ENCODE data around the gene PKIG.
"Not testable (repeated sequence)": the region's sequence is repeated elsewhere in the genome, so short reads cannot be mapped to it uniquely, and the experiment has no call there.

Gene PKIG

DNA sequence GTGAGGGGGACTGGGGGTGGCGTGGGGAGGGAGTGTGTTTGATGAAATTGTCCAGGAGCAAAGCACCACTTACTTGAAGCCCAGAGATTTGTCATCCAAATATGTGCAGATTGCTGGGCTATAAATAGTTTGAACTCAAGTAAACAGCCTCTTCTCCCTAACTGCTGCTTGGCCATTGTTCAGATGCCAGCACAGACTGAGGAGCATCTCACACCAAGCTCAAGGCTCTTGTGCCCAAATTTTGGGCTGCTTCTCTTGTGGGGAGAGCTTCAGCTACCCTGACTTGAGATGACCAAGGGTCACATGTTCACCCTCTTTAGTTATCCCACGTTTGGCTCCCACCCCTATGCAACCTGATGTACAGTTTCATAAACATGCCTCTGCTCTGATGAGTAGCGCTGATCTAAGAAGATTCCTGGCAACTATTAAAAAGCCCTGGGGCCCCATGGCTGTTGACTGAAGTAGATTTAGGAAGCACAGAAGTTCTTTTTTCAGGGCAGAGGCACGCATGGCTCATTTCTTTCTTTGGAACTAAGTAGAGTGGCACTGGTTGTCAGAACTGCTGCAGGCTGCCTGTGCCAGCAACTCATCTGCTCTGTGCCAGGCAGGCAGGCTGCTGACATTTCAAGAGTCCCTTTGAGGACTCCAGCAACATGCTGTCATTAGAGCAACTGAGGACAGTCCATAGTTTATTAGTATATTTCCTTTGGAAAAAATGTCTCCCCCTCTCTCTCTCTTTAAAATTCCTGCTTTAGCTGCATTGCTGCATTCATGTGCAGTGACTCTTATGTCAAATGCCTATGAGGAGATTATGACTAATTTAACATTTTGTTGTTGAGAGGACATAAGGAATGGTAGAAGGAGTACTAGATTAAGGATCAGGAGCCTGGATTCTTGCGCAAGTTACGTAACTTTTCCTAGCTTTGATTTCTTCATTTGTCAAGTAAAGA lies 9.6 kb upstream of the PKIG start:
- DNase-seq = peak; percentile 30

DNA sequence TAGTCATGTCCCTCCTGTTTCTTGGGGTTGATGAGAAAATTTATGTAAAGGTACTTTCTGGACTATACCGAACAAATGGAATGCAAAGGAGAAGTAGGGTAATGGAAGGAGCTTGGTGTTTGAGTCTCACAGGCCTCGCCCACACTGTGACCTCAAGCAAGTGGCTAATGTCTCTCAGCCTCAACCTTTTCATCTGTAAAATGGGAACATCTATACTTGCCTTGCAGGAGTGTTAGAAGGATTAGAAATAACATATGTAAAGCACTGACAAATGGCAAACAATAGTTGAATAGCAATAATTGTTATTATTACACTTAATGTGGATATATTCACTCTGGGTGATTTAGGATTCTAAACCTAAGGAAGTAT lies 8.9 kb upstream of the PKIG start:
- DNase-seq = no peak

DNA sequence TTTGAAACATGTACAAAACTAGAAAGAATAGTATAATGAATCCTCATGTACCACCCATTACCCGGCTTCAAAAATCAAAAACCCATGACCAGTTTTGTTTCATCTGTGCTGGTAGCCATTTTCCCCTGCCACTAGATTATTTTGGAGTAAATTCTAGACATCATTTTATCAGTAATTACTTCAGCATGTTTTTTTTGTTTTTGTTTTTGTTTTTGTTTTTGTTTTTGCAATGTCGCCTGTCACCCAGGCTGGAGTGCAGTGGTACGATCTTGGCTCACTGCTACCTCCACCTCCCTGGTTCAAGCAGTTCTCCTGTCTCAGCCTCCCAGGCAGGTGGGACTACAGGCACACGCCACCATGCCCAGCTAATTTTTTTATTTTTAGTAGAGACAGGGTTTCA lies 8.0 kb upstream of the PKIG start:
- DNase-seq = no peak

DNA sequence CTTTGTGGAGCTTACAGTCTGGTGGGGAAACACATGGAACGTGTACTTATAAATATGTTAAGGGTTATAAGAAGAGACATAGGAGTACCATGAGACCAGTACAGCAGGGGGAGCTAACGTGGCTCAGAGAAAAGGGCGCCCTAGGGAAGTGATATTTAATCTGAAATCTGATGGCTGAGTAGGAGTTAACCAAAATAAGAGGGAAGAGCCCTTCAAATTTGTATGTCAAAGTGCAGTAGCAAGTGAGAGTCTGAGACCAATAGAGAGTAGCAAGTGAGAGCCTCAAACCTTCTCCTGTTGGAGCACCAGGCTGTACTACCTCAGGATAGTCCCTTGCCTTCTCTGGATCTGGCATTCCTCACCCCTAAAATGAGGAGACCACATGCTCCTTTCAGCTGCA lies 6.1 kb upstream of the PKIG start:
- DNase-seq = peak; percentile 89

DNA sequence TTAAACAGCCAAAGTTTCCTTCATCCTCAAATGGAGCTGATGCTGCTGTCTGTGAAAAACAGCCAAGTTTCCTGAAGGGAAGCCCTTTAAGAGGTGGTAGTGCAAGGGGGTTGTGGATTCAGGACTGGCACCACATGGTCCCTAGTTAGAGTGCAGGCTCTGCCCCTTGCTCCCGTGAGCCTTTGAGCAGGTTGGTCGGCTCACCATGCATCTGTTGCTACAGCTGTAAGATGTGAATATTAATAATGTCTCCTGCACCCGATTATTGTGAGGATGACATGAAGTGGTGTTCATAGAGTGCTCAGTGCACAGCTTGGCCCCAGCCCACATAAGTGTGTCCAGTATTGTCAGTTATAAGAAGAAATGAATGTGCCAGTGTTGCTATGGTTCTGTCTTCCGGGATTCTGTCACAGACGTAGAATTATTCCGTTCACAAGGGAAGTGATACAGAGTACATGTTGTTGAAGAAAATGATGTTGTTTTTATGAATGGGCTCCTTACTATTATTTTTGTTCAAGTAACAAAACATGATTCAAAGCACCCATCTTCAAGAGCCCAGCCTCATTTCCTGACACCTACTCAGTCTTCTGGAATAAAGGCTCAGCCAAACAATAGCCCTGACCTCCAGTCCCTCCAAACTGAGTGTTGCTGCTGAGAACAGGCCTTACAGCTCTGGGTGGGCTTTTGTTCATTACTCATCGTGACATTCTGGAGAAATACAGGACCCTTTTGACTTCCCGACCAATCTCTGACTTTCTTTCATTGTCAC lies 2.9 kb upstream of the PKIG start:
- DNase-seq = no peak

- no peak for DNase-seq
Measured at GRCh38 chr20:44580581-44581268, 1.7 kb upstream of the PKIG start.

DNA sequence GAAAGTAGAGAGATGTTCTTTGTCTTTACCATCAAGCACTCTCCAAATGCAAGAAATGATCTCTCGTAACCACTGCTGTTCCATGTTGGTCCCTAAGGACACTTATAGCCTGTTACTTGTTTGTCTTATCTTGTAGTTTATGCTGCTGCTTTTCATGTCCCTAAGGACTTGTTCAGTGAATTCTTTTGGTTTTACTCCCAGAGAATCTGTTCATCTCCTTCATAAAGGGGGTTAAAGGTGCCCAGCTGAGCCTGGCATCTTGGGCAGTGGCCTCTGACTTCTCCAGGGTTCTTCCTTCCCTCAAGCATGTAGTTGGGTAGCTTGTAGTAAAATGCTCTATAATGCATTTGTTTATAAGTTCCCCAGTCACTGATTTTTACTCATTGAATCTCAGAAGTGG lies 864 bp upstream of the PKIG start:
- no peak for DNase-seq

GRCh38 chr20:44583157-44583556 lies 778 bp downstream of the PKIG start:
- no peak for DNase-seq

DNA sequence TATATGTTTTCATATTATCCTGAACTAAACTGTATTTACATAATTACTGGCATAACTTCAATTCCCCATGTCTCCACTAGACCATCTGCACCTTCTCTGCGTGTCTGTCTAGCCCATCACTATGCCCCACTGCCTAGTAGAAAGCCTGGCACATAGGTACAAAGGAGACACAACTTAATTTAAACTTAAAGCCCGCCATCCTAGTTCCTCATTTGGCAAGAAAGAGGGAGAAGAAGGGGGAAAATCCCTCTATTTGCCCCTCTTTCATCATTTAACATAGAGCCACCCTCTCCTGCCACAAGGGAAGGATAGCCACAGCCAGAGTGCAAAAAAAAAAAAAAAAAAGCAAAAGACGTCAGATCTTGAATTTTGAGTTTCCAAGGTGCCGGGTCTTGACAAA lies 1.8 kb downstream of the PKIG start:
- DNase-seq = no peak

GRCh38 chr20:44585057-44585963 lies 2.9 kb downstream of the PKIG start:
- DNase-seq = no peak

- peak; percentile 27 for DNase-seq
Measured at GRCh38 chr20:44586289-44586911, 4.0 kb downstream of the PKIG start.

- DNase-seq = no peak
Measured at GRCh38 chr20:44587035-44587980, 4.9 kb downstream of the PKIG start.

- not testable (repeated sequence) for DNase-seq
Measured at GRCh38 chr20:44588321-44588720, 5.9 kb downstream of the PKIG start.

DNA sequence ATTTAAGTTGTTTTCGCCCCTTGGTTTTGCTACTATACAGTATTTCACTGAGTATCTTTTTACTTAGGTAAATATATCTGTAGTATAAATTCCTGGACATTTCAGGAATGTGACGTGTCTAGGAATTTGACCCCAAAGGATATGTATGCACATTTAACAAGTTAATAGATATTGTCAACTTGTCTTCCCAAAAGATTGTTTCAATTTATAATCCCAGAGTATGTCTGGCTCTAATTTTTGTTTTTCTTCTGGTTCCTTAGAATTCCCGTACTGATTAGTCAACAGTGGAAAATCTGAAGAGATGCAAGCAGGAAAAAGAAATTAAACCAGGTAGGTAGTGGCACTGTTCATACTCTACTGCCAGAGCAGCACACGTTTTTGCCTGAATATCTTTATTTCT lies 7.2 kb downstream of the PKIG start:
- DNase-seq = no peak

- DNase-seq = peak; percentile 58
Measured at GRCh38 chr20:44590980-44591778, 8.8 kb downstream of the PKIG start.

GRCh38 chr20:44592366-44592765 lies 10.0 kb downstream of the PKIG start:
- DNase-seq = no peak

DNA sequence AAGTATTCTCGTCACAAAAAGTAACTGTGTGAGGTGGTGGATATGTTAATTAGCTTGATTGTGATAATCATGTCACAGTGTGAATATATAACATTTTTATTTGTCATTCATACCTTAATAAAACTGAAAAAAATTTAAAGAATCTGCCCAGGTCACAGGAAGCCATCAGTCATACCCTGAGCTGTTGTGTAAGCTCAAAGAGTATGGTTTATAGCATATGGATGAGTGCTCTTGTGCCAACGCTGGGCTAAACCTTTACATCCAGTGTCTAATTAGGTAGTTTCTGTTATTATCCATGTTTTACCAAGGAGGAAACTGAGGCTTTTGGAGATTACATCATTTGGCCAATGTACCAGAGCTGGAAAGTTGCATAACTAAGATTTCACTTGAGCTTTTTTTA lies 11.4 kb downstream of the PKIG start:
- DNase-seq = no peak

DNA sequence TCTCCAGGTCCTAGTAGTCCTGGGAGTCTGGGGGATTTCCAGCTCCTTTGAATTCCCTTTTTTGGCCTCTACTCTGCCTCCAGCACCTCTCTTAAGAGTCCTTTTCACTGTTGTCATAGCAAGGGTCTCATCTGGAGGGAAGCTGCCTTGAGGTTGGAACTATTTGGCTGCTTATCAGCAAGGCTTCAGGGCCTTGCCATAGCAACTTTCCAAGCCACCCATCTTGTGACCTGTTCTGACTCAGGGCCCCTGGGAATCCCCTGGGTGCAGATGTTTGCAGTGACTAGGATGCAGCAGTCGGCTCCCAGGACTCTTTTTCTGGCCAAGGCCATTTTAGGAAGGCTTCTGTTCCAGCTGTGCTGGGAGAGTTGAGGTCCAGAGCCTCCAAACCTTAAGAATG lies 12.4 kb downstream of the PKIG start:
- DNase-seq = peak; percentile 85

DNA sequence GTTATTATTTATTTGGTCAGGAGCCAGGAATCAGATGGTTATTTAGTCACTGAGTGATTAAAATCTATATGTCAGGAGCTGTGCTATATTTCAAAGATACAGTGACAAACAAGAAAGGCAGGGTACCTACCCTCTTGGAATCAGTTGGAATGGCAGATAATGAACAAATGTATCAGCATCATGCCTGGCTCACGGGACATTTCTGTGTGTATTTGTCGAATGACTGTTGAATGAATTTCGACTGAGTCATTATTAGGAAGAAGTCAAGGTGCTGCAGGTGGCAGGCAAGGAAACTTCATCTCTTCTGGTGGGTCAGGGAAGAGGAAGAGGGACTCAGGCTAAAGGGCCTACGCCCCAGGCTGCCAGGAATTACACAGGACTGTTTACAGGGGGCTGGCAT lies 13.6 kb downstream of the PKIG start:
- DNase-seq = no peak

DNA sequence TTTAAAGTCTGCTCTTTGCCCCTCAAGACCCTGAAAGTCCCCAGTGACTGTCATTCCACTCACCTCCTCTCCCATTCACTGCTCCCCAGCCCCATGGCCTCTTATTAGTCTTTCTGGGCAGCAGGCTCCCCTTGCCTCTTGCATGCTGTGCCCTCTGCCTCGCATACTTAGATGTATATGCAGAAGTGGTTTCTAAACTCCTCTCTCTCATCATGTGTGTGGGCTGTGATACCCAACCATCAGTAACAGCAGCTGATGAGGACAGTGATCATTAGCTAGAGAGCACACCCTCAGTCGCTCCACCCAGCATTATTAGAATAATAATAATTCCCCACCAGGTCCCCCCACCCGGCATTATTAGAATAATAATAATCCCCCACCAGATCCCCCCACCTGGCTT lies 14.5 kb downstream of the PKIG start:
- no peak for DNase-seq
